PC-9 (cell line): Measurements from ENCODE around the gene CPNE7. TPM values are rescaled to one million over a fixed set of nuclear protein-coding genes. Genes with fewer than 3 reads are reported as not detected.

Source experiments
- BruUV-seq: library from RNA; stranded (reverse); fragments of 400-500 nt; replicated peaks from 2 replicates; lab custom pipeline; 2021; lab: Mats Ljungman, UMichigan
- CTCF ChIA-PET: fragments of 300-600 bp; sonication (Branson Sonifier 250); formaldehyde crosslinking; loops from one replicate; lab custom pipeline; 2022; ENCODE audit warnings: antibody characterized with exemption; lab: Charles Lee
- POLR2A ChIA-PET: fragments of 300-600 bp; sonication (Branson Sonifier 250); formaldehyde crosslinking; loops from one replicate; lab custom pipeline; 2022; ENCODE audit warnings: antibody characterized with exemption; ENCODE audit not compliant: unreplicated experiment; lab: Charles Lee
- DNase-seq, 2 experiments: peaks; one replicate each; pipeline versions ENCODE4 v3.0.0 to v3.0.0-alpha.2; 2015 to 2022; ENCODE audit warnings: mixed read lengths in 1 of 2
- H2AFZ ChIP-seq: fragments of 200-600 bp; sonication (generic); 2 replicates; pipeline ENCODE4 v1.8.1; 2017; ENCODE audit warnings: antibody characterized with exemption
- H3F3A ChIP-seq: fragments of 200-600 bp; sonication (generic); 2 replicates; pipeline ENCODE4 v1.8.1; 2017; ENCODE audit warnings: antibody characterized with exemption, mild to moderate bottlenecking, low read depth; ENCODE audit not compliant: insufficient read depth
- H3K27ac ChIP-seq: fragments of 200-600 bp; sonication (generic); 2 replicates; pipeline ENCODE4 v1.6.1; 2016; ENCODE audit warnings: mixed run types
- H3K27me3 ChIP-seq: fragments of 200-600 bp; sonication (generic); 2 replicates; pipeline ENCODE4 v1.6.1; 2016; ENCODE audit warnings: low read depth, mixed run types; ENCODE audit not compliant: insufficient read depth
- H3K36me3 ChIP-seq: fragments of 200-600 bp; sonication (generic); 2 replicates; pipeline ENCODE4 v1.6.1; 2016; ENCODE audit warnings: low read depth, mixed run types
- H3K4me1 ChIP-seq: fragments of 200-600 bp; sonication (generic); replicated peaks from 2 replicates; pipeline ENCODE4 v1.6.1; 2016; ENCODE audit warnings: mixed run types; ENCODE audit not compliant: insufficient read depth
- H3K4me2 ChIP-seq: fragments of 200-600 bp; sonication (generic); 2 replicates; pipeline ENCODE4 v1.6.1; 2017; ENCODE audit warnings: mixed run types
- H3K4me3 ChIP-seq: fragments of 200-600 bp; sonication (generic); 2 replicates; pipeline ENCODE4 v1.6.1; 2016; ENCODE audit warnings: mixed run types
- H3K79me2 ChIP-seq: fragments of 200-600 bp; sonication (generic); 2 replicates; pipeline ENCODE4 v1.6.1; 2017; ENCODE audit warnings: low read depth, mixed run types
- H3K9me2 ChIP-seq: fragments of 200-600 bp; sonication (generic); 2 replicates; pipeline ENCODE4 v1.8.1; 2017; ENCODE audit warnings: mild to moderate bottlenecking; ENCODE audit not compliant: insufficient read depth
- H3K9me3 ChIP-seq: fragments of 200-600 bp; sonication (generic); 2 replicates; pipeline ENCODE4 v1.8.1; 2016; ENCODE audit warnings: low read depth; ENCODE audit not compliant: insufficient read depth
- H4K20me1 ChIP-seq: fragments of 200-600 bp; sonication (generic); 2 replicates; pipeline ENCODE4 v1.8.1; 2017; ENCODE audit not compliant: insufficient read depth
- EZH2 ChIP-seq: fragments of 200-600 bp; sonication (generic); IDR thresholded peaks from 2 replicates; pipeline ENCODE4 v1.8.0; 2017; ENCODE audit warnings: antibody characterized with exemption, low read depth
- intact Hi-C: fragments of 100-400 bp; cut with micrococcal nuclease; formaldehyde crosslinking; loops from one replicate; pipeline ENCODE4 v1.10.0; 2022; ENCODE audit not compliant: unreplicated experiment
- total RNA-seq: library from RNA; stranded (reverse); gene quantifications from 2 replicates; pipeline ENCODE4 v1.2.3, GENCODE V29; 2021
- TF ChIP-seq, protein P1 (sequence below): fragments of 200-600 bp; sonication (generic); conservative IDR thresholded peaks from 2 replicates; pipeline ENCODE4 v1.6.1; 2017; ENCODE audit warnings: mixed run types, antibody characterized with exemption, mild to moderate bottlenecking, moderate library complexity

Gene CPNE7
- total RNA-seq, 1 experiment from 2014 or later: 19.5 TPM

DNA sequence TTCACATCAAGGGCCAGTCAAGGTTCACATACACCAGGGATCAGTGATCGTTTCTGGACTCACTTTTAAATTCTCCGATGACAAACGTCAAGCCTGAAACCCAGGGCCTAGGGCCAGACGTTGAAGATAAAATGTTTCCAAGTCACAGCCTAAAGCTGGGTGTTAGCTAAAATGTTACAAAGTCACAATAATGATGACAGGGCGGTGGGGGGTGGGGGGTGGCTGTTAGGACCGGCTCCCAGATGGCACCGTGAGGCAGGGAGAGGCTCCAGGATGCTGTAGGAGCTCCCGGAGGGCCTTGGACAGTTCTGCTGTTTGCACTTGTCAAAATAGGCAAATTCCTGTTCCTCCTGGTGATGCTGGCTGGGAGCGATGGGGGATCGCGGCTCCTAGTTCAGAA, 31.4 kb upstream of the CPNE7 start:
- H3K9me2 ChIP-seq: no peaks in the 10 kb centered on the region
- H3K79me2 ChIP-seq: no peaks in the 10 kb centered on the region
- no peak overlapping the region for H2AFZ ChIP-seq
- CTCF ChIA-PET: no interaction called here
- no peaks in the 10 kb centered on the region for H3K4me1 ChIP-seq
- H4K20me1 ChIP-seq: no peaks in the 10 kb centered on the region
- H3K9me3 ChIP-seq: no peaks in the 10 kb centered on the region
- H3F3A ChIP-seq: no peaks in the 10 kb centered on the region
- H3K4me3 ChIP-seq: no peak overlapping the region
- TF ChIP-seq EZH2: no peak
- TF ChIP-seq, protein P1, sequence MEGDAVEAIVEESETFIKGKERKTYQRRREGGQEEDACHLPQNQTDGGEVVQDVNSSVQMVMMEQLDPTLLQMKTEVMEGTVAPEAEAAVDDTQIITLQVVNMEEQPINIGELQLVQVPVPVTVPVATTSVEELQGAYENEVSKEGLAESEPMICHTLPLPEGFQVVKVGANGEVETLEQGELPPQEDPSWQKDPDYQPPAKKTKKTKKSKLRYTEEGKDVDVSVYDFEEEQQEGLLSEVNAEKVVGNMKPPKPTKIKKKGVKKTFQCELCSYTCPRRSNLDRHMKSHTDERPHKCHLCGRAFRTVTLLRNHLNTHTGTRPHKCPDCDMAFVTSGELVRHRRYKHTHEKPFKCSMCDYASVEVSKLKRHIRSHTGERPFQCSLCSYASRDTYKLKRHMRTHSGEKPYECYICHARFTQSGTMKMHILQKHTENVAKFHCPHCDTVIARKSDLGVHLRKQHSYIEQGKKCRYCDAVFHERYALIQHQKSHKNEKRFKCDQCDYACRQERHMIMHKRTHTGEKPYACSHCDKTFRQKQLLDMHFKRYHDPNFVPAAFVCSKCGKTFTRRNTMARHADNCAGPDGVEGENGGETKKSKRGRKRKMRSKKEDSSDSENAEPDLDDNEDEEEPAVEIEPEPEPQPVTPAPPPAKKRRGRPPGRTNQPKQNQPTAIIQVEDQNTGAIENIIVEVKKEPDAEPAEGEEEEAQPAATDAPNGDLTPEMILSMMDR: no peak
- no TSS peak for BruUV-seq
- 0 out of 2 replicates have a peak, but pooled peaks cover 3% of the 10 kb centered on the region for H3K36me3 ChIP-seq
- H3K27ac ChIP-seq: no peak overlapping the region
- intact Hi-C loops: no loop called here
- H3K27me3 ChIP-seq: no peaks in the 10 kb centered on the region
- H3K4me2 ChIP-seq: no peak overlapping the region
- POLR2A ChIA-PET: no interaction called here
- DNase-seq: no peak

DNA sequence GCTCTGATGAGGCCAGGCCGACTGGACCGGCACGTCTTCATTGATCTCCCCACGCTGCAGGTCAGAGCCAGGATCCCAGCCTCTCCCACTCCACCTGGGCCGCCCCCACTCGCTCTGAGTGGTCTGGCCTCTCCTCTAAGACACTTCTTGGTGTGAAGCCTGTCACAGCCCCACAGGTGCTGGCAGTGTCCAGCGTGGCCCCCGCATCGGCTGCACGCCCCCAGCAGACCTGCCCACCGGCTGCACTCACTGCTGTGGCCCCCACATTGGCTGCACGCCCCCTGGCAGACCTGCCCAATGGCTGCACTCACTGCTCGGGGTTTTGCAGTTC, 30.9 kb upstream of the CPNE7 start:
- no peaks in the 10 kb centered on the region for H3K9me2 ChIP-seq
- no peak overlapping the region for H3K4me2 ChIP-seq
- 0 out of 2 replicates have a peak, but pooled peaks cover 3% of the 10 kb centered on the region for H3K36me3 ChIP-seq
- no peaks in the 10 kb centered on the region for H4K20me1 ChIP-seq
- no peak overlapping the region for H3K4me3 ChIP-seq
- no TSS peak for BruUV-seq
- intact Hi-C loops: no loop called here
- H3K27ac ChIP-seq: no peak overlapping the region
- no peaks in the 10 kb centered on the region for H3K79me2 ChIP-seq
- no peak for DNase-seq
- H3K9me3 ChIP-seq: no peaks in the 10 kb centered on the region
- H2AFZ ChIP-seq: no peak overlapping the region
- H3K4me1 ChIP-seq: no peaks in the 10 kb centered on the region
- TF ChIP-seq, protein P1: no peak
- no peak for TF ChIP-seq EZH2
- CTCF ChIA-PET: no interaction called here
- POLR2A ChIA-PET: no interaction called here
- no peaks in the 10 kb centered on the region for H3K27me3 ChIP-seq
- no peaks in the 10 kb centered on the region for H3F3A ChIP-seq

DNA sequence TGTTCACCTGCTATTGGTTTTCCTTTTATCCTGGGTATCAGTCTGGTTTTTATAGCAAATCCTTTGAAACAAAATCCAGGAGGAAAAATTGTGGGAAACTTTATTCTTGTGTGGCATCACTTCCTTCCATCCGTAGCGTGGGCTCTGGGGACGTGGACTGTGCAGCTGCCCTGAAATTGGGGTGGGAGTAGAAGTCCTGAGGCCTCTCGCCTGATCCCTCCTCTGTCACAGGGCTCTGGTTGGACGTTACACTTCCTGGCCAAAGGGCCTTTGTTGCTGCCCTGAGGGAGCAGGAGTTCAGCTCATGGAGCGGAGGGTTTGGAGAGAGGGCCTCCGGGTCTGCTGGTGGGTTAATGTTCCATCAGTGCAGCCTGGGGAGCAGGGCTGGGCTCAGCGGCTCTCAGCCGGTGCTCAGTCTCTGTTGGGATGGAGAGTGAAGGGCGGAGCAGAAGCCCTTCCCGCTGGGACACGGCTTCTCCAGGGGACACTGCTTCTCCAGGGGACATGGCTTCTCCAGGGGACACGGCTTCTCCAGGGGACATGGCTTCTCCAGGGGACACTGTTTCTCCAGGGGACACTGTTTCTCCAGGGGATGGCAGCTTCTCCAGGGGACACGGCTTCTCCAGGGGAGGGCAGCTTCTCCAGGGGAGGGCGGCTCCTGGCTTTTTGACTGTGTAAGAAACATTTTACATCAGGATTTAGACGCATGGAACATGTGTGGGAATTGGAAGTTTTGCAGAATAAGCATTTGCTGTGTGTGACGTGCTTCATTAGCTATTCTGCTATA, 30.3 kb upstream of the CPNE7 start:
- H3K9me2 ChIP-seq: no peaks in the 10 kb centered on the region
- H3K4me3 ChIP-seq: no peak overlapping the region
- no peak overlapping the region for H2AFZ ChIP-seq
- no peak overlapping the region for H3K27ac ChIP-seq
- CTCF ChIA-PET: no interaction called here
- no peaks in the 10 kb centered on the region for H3K27me3 ChIP-seq
- no TSS peak for BruUV-seq
- intact Hi-C loops: no loop called here
- no peak overlapping the region for H3K4me2 ChIP-seq
- no peaks in the 10 kb centered on the region for H3K4me1 ChIP-seq
- POLR2A ChIA-PET: no interaction called here
- no peaks in the 10 kb centered on the region for H3F3A ChIP-seq
- no peaks in the 10 kb centered on the region for H3K9me3 ChIP-seq
- DNase-seq: no peak
- no peaks in the 10 kb centered on the region for H3K79me2 ChIP-seq
- 0 out of 2 replicates have a peak, but pooled peaks cover 3% of the 10 kb centered on the region for H3K36me3 ChIP-seq
- TF ChIP-seq, protein P1: no peak
- no peak for TF ChIP-seq EZH2
- no peaks in the 10 kb centered on the region for H4K20me1 ChIP-seq
